GM19397 (cell line): ENCODE results near the gene MAVS.
"Not testable (repeated sequence)": the region's sequence is repeated elsewhere in the genome, so short reads cannot be mapped to it uniquely, and the experiment has no call there.

ENCODE experiments used
- ATAC-seq: cut with Tn5 transposase; IDR thresholded peaks from one replicate; pipeline ENCODE4 v1.9.1; 2021; ENCODE audit warnings: mild to moderate bottlenecking, moderate library complexity; ENCODE audit not compliant: unreplicated experiment

MAVS gene

DNA sequence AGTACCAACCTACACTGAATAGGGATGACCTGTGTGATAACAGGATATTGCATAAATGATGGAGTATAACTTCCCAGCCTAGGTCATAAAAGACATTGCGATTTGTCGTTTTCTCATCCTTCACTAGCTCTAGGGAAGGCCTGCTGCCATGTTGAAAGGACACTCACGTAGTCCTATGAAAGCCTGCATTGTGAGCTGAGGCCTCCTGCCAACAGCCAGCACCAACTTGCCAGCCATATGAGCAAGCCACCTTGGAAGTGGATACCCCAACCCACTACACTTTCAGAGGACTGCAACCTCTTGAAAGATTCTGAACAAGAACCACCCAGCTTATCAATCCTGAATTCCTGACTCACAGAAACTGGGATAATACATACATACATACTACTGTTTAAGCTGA is 39.1 kb downstream of the MAVS start:
- ATAC-seq: no peak

DNA sequence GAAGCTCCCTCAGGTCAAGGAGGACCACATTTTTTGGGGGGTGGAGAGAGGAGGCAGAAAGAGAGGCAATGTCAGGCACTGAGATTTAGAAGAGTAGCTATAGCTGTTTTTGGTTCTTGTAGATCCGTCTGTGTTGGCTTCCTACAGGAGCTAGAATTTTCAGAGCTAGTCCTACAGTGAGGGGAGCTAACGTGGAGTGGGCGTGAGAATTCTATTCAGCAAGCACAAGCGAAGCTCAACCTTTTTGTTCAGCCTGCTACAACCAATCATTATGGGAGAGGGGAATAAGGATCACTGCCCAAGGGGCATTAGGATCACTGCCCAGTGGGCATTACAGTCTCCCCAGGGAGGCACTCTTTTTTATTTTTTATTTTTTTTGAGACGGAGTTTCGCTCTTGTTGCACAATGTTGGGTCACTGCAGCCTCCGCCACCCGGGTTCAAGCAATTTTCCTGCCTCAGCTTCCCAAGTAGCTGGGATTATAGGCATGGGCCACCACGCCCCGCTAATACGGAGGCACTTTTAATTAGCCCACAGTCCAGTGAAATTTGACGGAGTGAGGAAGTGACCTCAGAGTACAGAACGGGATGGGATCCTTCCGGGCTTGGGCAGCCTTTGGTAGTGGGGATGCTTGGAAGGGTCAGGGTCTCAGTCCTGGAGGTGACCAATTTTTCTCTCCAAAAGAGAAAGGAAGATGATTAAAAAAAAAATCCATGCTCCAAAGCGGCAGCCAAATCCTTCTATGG is 41.4 kb downstream of the MAVS start:
- ATAC-seq: no peak

DNA sequence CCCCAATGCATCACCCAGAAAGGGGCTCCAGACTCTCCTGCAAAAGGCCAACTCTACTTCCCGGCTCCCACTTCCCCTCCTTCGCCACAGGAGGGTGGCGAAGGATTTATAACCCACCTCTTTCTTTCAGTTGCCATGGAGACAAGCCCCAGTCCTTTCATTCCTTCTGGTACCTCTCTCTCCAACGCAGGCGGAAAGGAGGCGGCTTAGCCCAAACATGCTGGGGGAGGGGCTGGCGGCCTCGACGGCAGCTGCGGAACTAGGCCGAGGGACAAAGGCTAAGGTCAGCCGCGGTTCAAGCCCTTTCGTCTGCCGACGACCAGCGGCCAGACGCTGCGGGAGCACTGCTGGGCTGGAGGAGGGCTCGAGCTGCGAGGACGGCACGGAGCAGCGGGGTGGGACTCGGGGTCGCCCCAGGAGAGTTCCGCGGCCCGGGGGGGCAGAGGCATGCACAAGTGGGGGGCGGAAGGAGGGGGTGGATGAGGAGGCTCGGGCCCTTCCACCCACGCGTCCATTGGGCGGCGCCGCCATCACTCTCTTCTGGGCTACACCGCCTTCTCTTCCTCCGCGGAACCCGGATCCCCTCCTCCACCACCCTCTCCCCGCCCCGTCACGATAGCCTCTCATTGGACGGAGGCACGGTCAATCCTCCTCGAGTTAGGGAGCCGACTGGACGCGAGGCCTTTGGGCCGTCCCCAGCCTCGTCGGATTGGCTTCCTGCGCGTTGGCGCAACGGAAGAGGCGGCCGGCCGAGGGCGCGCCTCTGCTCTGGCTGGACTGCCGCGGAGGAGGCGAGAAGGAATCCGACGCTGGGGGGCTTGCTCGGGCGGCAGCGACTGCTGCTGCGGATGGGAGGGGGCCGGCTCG is 42.2 kb downstream of the MAVS start, which contains the start of gene PANK2:
Gene PANK2 (plus strand): TSS at position 766 of the 867 bp plus-strand sequence.
- peak; percentile 95 for ATAC-seq

- ATAC-seq: peak; percentile 35
These were observed 43.1 kb downstream of the MAVS start for GRCh38 chr20:3889489-3890397.

DNA sequence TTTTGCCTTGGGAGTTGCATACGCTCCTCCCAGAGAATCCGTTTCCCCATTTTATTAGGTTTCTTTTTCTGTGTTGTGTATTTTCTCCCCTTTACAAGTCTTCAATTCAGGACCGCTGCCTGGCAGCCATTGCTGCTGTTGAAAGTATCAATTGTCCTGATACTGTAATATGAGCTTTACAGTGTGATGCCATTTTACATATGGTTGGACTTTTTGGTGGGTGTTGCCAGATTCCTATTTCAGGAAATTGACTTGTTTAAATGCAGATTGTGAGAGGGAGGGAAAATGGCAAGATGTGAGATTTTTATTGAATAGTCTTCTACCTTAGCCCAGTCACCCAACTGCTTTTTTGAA is 43.7 kb downstream of the MAVS start:
- ATAC-seq: no peak

GRCh38 chr20:3890999-3891929 is 44.6 kb downstream of the MAVS start:
- ATAC-seq: no peak

GRCh38 chr20:3894796-3895195 is 48.2 kb downstream of the MAVS start:
- no peak for ATAC-seq

- ATAC-seq: no peak
These were observed 49.7 kb downstream of the MAVS start for GRCh38 chr20:3896302-3896701.

DNA sequence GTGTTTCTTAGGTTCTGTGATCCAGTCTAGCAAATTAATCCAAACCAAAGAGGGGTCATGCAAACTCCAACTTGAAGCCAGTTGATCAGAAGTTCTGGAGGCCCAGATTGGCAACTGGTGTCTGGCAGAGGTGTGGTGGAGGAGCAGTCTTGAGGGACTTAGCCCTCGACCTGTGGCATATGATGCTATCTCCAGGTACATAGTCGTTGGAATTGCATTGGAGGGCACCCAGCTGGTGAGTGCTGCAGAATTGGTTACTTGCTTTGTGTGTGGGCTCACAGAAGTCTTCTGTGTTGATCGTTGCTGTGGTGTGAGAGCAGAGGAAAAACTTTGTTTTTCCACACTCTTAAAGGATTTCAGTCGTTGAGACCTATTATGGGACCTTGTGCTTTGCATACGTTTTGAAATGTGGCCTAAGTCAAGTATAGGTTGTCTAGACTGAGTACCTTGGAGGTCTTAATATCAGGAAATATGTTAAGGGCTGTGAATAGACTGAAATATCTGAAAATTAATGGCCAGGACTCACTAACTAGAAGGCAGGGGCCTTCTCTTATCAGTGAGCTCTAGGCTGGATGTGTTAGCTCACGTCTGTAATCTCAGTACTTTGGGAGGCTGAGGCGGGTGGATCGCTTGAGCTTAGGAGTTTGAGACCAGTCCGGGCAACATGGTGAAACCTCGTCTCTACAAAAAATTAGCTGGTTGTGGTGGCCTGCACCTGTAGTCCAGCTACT is 50.4 kb downstream of the MAVS start:
- ATAC-seq: no peak

GRCh38 chr20:3898181-3898580 is 51.5 kb downstream of the MAVS start:
- not testable (repeated sequence) for ATAC-seq

GRCh38 chr20:3898639-3899038 is 52.0 kb downstream of the MAVS start:
- ATAC-seq: no peak

GRCh38 chr20:3900187-3900604 is 53.6 kb downstream of the MAVS start:
- ATAC-seq: no peak

GRCh38 chr20:3901028-3901705 is 54.5 kb downstream of the MAVS start:
- ATAC-seq: no peak

GRCh38 chr20:3901706-3902440 is 55.2 kb downstream of the MAVS start:
- ATAC-seq: no peak

DNA sequence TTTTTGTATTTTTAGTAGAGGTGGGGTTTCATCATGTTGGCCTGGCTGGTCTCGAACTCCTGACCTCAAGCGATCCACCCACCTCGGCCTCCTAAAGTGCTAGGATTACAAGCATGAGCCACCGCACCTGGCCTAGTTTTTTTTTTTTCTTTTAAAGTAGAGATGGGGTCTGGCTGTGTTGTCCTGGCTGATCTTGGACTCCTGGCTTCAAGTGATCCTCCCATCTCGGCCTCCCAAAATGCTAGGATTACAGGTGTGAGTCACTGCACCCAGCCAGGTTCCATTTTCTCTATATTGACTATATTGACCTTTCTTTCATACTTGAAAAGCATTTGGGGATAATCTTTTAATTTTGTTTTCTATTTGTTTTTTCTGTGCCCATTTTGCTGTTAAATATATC is 55.8 kb downstream of the MAVS start:
- ATAC-seq: no peak

GRCh38 chr20:3904224-3904623 is 57.6 kb downstream of the MAVS start:
- ATAC-seq: no peak

DNA sequence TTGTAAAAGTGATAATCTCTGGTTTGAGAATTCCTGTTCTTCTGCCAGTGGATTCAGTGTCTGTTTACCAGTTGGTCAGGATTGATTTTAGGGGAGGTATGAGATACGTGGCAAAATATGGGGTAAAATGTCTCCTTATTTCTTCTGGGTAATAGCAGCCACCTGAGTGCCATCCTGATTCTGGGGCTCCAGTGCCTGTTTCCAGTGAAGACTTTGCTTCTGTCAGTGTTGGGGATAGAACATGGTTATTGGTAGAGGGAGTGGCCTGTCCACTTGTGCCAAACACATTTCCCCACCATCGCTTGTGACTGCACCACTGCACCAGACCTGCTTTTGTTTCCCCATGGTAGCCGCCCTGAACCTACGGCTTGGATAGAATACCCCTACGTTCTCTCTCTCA is 58.2 kb downstream of the MAVS start:
- ATAC-seq: no peak
